Measurements from ENCODE around the gene F10. TPM values are rescaled to one million over a fixed set of nuclear protein-coding genes. Genes with fewer than 3 reads are reported as not detected.
A peak's percentile ranks its signal among the peaks of the same experiment; 100 is the strongest.

The F10 gene
- total and polyA plus RNA-seq, 2 of the 13 experiments (the other 11 are each of a cell fraction or from before 2014, with no cell fraction given) = 58.4 to 237 TPM

DNA sequence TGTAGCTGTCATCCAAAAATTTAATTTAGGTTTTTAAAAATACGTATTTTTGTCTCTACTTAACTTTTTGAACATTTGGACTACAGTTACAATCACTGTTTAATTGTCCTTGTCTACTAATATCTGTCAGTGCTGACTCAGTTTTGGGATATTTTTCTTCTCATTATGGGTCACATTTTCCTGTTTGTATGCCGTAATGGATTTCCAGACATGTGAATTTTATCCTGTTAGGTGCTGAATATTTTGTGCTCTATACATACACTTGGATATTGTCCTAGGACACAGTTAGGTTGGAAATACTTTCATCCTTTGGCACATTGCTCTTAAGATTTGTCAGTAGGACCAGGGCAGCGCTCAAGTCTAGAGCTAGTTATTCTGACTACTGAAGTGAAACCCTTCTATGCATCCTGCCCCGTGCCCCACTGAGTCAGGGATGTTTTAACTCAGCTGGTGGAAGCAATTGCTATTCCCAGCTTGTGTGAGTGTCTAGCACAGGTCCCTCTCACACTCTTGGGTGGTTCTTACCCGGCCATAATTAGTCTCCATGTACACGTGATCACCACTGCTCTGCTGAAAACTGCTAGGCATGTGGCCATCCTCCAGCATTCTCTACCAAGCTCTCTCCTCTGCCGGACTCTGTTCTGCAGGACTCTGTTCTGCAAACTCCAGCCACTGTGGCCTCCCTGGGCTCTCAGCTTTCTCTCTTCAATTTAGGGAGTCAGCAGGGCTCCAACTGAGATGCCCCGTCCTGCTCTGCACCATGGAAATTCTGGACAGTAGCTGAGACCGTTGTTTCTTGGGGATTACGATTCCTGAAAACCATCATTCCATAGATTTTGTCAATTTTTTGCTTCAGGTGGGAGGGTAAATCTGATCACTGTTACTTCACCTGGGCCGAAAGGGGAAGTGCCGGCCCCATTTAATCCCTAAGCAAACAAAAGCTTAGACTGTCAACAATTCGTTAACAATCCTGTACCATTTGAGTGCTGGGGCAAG, 47.0 kb downstream of the F10 start (continued):
- TF ChIP-seq, protein P1, sequence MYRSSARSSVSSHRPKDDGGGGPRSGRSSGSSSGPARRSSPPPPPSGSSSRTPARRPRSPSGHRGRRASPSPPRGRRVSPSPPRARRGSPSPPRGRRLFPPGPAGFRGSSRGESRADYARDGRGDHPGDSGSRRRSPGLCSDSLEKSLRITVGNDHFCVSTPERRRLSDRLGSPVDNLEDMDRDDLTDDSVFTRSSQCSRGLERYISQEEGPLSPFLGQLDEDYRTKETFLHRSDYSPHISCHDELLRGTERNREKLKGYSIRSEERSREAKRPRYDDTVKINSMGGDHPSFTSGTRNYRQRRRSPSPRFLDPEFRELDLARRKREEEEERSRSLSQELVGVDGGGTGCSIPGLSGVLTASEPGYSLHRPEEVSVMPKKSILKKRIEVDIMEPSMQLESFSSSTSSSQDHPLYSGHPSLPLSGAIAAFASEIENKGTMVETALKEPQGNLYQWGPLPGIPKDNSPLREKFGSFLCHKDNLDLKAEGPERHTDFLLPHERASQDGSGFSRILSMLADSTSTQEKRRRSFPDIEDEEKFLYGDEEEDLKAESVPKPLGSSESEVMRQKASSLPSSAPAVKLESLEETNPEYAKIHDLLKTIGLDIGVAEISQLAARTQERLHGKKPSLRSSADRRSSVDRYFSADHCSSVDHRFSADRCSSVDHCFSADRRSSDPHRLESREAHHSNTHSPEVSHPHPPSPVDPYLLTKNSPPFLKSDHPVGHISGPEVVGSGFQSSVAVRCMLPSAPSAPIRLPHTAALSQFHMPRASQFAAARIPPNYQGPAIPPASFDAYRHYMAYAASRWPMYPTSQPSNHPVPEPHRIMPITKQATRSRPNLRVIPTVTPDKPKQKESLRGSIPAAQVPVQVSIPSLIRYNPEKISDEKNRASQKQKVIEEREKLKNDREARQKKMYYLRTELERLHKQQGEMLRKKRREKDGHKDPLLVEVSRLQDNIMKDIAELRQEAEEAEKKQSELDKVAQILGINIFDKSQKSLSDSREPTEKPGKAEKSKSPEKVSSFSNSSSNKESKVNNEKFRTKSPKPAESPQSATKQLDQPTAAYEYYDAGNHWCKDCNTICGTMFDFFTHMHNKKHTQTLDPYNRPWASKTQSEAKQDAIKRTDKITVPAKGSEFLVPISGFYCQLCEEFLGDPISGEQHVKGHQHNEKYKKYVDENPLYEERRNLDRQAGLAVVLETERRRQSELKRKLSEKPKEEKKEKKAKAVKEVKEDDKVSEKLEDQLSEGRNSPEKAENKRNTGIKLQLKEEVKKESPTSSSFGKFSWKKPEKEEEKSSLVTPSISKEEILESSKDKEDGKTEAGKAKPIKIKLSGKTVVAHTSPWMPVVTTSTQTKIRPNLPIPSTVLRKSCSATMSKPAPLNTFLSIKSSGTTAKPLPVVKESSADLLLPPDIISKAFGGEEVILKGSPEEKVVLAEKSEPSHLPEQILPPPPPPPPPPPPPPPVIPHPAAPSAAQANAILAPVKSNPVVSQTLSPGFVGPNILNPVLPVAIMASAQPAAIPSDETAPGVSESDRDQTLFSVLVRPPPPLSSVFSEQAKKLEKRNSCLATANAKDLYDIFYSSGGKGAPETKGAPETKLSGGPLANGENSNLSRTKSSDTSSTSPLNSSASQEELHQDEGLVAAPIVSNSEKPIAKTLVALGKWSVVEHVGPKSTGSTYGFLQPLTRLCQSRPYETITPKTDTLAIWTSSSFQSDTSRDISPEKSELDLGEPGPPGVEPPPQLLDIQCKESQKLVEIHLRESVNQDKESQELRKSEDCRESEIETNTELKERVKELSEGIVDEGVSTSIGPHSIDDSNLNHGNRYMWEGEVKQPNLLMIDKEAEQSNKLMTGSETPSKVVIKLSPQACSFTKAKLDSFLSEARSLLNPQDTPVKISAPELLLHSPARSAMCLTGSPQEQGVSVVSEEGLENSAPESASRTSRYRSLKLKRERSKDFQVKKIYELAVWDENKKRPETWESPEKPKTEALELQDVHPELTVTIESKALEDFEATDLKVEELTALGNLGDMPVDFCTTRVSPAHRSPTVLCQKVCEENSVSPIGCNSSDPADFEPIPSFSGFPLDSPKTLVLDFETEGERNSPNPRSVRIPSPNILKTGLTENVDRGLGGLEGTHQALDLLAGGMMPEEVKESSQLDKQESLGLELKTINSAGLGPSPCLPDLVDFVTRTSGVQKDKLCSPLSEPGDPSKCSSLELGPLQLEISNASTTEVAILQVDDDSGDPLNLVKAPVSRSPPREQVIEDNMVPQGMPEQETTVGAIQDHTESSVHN (CRISPR knock-in tag; IDR thresholded peaks at IDR 0.05) = no peak
- TF ChIP-seq ZNF660 (CRISPR knock-in tag; IDR thresholded peaks at IDR 0.05; ENCODE audit: borderline replicate concordance, low read depth) (no peak), MXD3 (CRISPR knock-in tag; IDR thresholded peaks at IDR 0.05) (no peak), ZNF83 (CRISPR knock-in tag; IDR thresholded peaks at IDR 0.05; ENCODE audit: borderline replicate concordance) (no peak), ZNF550 (CRISPR knock-in tag; IDR thresholded peaks at IDR 0.05; ENCODE audit: borderline replicate concordance) (no peak), U2AF2 (IDR thresholded peaks at IDR 0.05; ENCODE audit: low read depth, low read length) (no peak), PAF1 (CRISPR knock-in tag; IDR thresholded peaks at IDR 0.05) (no peak), ARNTL (CRISPR knock-in tag; IDR thresholded peaks at IDR 0.05) (peak; percentile 80), HNRNPL (IDR thresholded peaks at IDR 0.05; ENCODE audit: low read depth, low read length) (no peak), ETV6 (CRISPR knock-in tag; conservative IDR thresholded peaks at IDR 0.05) (no peak), POLR2AphosphoS2 (IDR thresholded peaks at IDR 0.05; ENCODE audit: low read depth, low read length) (no peak)
- TF ChIP-seq, protein P2, sequence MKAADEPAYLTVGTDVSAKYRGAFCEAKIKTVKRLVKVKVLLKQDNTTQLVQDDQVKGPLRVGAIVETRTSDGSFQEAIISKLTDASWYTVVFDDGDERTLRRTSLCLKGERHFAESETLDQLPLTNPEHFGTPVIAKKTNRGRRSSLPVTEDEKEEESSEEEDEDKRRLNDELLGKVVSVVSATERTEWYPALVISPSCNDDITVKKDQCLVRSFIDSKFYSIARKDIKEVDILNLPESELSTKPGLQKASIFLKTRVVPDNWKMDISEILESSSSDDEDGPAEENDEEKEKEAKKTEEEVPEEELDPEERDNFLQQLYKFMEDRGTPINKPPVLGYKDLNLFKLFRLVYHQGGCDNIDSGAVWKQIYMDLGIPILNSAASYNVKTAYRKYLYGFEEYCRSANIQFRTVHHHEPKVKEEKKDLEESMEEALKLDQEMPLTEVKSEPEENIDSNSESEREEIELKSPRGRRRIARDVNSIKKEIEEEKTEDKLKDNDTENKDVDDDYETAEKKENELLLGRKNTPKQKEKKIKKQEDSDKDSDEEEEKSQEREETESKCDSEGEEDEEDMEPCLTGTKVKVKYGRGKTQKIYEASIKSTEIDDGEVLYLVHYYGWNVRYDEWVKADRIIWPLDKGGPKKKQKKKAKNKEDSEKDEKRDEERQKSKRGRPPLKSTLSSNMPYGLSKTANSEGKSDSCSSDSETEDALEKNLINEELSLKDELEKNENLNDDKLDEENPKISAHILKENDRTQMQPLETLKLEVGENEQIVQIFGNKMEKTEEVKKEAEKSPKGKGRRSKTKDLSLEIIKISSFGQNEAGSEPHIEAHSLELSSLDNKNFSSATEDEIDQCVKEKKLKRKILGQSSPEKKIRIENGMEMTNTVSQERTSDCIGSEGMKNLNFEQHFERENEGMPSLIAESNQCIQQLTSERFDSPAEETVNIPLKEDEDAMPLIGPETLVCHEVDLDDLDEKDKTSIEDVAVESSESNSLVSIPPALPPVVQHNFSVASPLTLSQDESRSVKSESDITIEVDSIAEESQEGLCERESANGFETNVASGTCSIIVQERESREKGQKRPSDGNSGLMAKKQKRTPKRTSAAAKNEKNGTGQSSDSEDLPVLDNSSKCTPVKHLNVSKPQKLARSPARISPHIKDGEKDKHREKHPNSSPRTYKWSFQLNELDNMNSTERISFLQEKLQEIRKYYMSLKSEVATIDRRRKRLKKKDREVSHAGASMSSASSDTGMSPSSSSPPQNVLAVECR (CRISPR knock-in tag; IDR thresholded peaks at IDR 0.05; ENCODE audit: borderline replicate concordance) = peak; percentile 48; the same call in 1 of the 2 replicates
- TF ChIP-seq, protein P3, sequence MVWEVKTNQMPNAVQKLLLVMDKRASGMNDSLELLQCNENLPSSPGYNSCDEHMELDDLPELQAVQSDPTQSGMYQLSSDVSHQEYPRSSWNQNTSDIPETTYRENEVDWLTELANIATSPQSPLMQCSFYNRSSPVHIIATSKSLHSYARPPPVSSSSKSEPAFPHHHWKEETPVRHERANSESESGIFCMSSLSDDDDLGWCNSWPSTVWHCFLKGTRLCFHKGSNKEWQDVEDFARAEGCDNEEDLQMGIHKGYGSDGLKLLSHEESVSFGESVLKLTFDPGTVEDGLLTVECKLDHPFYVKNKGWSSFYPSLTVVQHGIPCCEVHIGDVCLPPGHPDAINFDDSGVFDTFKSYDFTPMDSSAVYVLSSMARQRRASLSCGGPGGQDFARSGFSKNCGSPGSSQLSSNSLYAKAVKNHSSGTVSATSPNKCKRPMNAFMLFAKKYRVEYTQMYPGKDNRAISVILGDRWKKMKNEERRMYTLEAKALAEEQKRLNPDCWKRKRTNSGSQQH (CRISPR knock-in tag; IDR thresholded peaks at IDR 0.05; ENCODE audit: low read depth) = no peak
